Measurements from ENCODE around the gene CUL3.

CUL3 gene

DNA sequence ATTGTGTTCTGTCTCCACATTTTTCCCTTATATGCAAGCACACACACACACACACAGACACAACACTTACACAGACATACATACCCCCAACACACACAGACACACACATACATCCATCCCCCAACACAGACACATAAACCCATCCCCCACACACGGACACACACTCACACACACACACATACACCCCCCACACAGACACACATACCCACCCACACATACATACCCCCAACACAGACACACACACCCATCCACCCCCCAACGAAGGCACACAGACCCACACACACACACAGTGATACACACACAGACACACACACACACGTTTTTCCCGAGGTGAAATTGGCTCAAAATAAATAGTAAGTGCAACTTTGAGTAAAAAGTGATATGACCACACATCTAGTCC lies 41.6 kb upstream of the CUL3 start:
- Histone ChIP-seq H3K27me3 (ENCODE audit: insufficient read depth, low read length) (no peaks in the 10 kb centered on the region), H3K9me2 (ENCODE audit: low read depth, low read length) (no peaks in the 10 kb centered on the region), H3K4me2 (ENCODE audit: low read length) (no peak overlapping the region), H3K4me1 (ENCODE audit: insufficient read depth, low read length, severe bottlenecking) (peaks cover 5% of the 10 kb centered on the region), H3K9ac (ENCODE audit: low read length) (no peak overlapping the region), H3K79me2 (ENCODE audit: insufficient read depth, low read length) (no peaks in the 10 kb centered on the region), H3K4me3 (ENCODE audit: low read depth, low read length, poor library complexity, severe bottlenecking) (no peak overlapping the region), H2AFZ (ENCODE audit: low read length) (no peak overlapping the region), H3K27ac (ENCODE audit: low read depth, low read length, poor library complexity, severe bottlenecking) (no peak overlapping the region), H3K36me3 (ENCODE audit: insufficient read depth, low read length) (no peaks in the 10 kb centered on the region), H3K9me3 (ENCODE audit: low read length) (no peaks in the 10 kb centered on the region), H3F3A (ENCODE audit: insufficient read depth, low read length) (no peaks in the 10 kb centered on the region), H4K20me1 (ENCODE audit: insufficient read depth, low read length) (no peaks in the 10 kb centered on the region)
- no peak for TF ChIP-seq EZH2 (IDR thresholded peaks at IDR 0.05; ENCODE audit: borderline replicate concordance, low read length)
- TF ChIP-seq, protein P1, sequence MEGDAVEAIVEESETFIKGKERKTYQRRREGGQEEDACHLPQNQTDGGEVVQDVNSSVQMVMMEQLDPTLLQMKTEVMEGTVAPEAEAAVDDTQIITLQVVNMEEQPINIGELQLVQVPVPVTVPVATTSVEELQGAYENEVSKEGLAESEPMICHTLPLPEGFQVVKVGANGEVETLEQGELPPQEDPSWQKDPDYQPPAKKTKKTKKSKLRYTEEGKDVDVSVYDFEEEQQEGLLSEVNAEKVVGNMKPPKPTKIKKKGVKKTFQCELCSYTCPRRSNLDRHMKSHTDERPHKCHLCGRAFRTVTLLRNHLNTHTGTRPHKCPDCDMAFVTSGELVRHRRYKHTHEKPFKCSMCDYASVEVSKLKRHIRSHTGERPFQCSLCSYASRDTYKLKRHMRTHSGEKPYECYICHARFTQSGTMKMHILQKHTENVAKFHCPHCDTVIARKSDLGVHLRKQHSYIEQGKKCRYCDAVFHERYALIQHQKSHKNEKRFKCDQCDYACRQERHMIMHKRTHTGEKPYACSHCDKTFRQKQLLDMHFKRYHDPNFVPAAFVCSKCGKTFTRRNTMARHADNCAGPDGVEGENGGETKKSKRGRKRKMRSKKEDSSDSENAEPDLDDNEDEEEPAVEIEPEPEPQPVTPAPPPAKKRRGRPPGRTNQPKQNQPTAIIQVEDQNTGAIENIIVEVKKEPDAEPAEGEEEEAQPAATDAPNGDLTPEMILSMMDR (IDR thresholded peaks at IDR 0.05; ENCODE audit: low read length), result no peak

DNA sequence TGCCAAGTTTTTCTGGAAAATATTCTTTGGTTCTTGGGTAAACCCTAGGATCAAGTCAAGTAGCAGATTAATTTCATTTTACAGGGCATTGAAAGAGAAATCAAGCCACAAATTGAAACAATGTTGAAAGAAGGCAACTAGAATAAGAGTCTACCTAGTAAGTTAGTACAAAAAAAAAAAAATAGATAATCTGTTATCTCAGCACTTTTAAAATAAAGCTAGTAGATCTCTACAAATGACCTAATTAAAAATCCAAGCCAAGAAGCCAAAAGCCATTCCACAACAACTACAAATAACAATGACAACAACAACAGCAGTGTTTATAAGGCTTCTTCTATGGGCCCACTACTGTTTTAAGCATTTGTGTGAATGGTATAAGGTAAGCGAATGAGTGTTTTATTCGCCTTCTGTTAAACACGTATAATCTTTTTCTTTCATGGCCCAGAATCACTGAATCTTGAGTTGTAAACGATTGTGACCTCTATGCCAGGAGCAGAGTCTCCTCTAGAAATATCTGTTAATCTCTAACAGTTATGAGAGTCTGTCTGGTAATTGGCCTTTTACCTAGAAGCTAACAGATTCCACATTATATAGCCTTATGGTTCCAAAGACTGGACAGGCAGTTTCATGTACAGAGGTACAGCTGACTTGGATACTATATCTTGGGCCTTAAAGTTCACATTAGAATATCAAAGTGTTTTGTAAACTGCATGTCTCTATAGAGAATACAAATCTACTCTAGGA lies 28.6 kb upstream of the CUL3 start:
- no peaks in the 10 kb centered on the region for H3K36me3 ChIP-seq (ENCODE audit: insufficient read depth, low read length)
- no peaks in the 10 kb centered on the region for H3K27me3 ChIP-seq (ENCODE audit: insufficient read depth, low read length)
- H3K4me1 ChIP-seq (ENCODE audit: insufficient read depth, low read length, severe bottlenecking), result peaks cover 45% of the 10 kb centered on the region
- TF ChIP-seq EZH2 (IDR thresholded peaks at IDR 0.05; ENCODE audit: borderline replicate concordance, low read length), result no peak
- TF ChIP-seq, protein P1 (IDR thresholded peaks at IDR 0.05; ENCODE audit: low read length), result no peak
- no peak overlapping the region for H2AFZ ChIP-seq (ENCODE audit: low read length)
- no peaks in the 10 kb centered on the region for H3K9me2 ChIP-seq (ENCODE audit: low read depth, low read length)
- no peak overlapping the region for H3K9ac ChIP-seq (ENCODE audit: low read length)
- H3K79me2 ChIP-seq (ENCODE audit: insufficient read depth, low read length), result no peaks in the 10 kb centered on the region
- H4K20me1 ChIP-seq (ENCODE audit: insufficient read depth, low read length), result no peaks in the 10 kb centered on the region
- peak overlapping the region; percentile 53 for H3K27ac ChIP-seq (ENCODE audit: low read depth, low read length, poor library complexity, severe bottlenecking)
- H3F3A ChIP-seq (ENCODE audit: insufficient read depth, low read length), result no peaks in the 10 kb centered on the region
- H3K9me3 ChIP-seq (ENCODE audit: low read length), result no peaks in the 10 kb centered on the region
- H3K4me2 ChIP-seq (ENCODE audit: low read length), result no peak overlapping the region
- H3K4me3 ChIP-seq (ENCODE audit: low read depth, low read length, poor library complexity, severe bottlenecking), result no peak overlapping the region

DNA sequence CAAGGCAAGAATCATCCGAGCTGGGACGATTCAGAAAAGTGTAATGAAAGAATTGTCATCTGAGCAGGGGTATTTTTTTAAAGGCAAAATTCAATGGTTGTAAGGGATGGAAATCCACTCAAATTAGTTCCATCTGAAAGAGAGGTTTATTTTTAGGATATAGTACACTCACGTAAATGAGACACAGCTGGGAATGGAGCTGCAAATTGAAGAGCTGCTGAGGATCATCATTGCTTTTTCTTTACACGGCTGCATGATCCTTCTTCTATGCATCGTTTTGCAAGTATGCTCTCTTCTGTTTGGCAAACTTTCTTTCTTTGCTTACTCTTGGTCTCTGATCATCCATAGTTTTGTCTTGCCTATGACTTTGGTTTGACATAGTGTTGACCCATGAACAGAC lies 27.4 kb upstream of the CUL3 start:
- peak overlapping the region; percentile 67 for H3K4me2 ChIP-seq (ENCODE audit: low read length)
- peak overlapping the region; percentile 43 for H3K4me3 ChIP-seq (ENCODE audit: low read depth, low read length, poor library complexity, severe bottlenecking)
- peaks cover 44% of the 10 kb centered on the region for H3K4me1 ChIP-seq (ENCODE audit: insufficient read depth, low read length, severe bottlenecking)
- H3K79me2 ChIP-seq (ENCODE audit: insufficient read depth, low read length), result no peaks in the 10 kb centered on the region
- H3K9me2 ChIP-seq (ENCODE audit: low read depth, low read length), result no peaks in the 10 kb centered on the region
- H3K9me3 ChIP-seq (ENCODE audit: low read length), result no peaks in the 10 kb centered on the region
- no peaks in the 10 kb centered on the region for H3K27me3 ChIP-seq (ENCODE audit: insufficient read depth, low read length)
- H4K20me1 ChIP-seq (ENCODE audit: insufficient read depth, low read length), result no peaks in the 10 kb centered on the region
- H3K9ac ChIP-seq (ENCODE audit: low read length), result peak overlapping the region; percentile 62
- no peaks in the 10 kb centered on the region for H3F3A ChIP-seq (ENCODE audit: insufficient read depth, low read length)
- peak overlapping the region; percentile 71 for H3K27ac ChIP-seq (ENCODE audit: low read depth, low read length, poor library complexity, severe bottlenecking)
- TF ChIP-seq, protein P1 (IDR thresholded peaks at IDR 0.05; ENCODE audit: low read length), result no peak
- no peak for TF ChIP-seq EZH2 (IDR thresholded peaks at IDR 0.05; ENCODE audit: borderline replicate concordance, low read length)
- no peaks in the 10 kb centered on the region for H3K36me3 ChIP-seq (ENCODE audit: insufficient read depth, low read length)
- peak overlapping the region; percentile 94 for H2AFZ ChIP-seq (ENCODE audit: low read length)
